Activated T-helper 2 cell treated with anti-CD3 and anti-CD28 coated beads, Interferon-gamma antibody, Interleukin-2, Interleukin-4, amounts not matched to agents 10 μg/mL and 5 μg/mL and 100 μg/mL, durations not matched to agents 14 hours and 24 hours and 36 hours (primary cell): Measurements from ENCODE around the gene IGF1R. TPM values are rescaled to one million over a fixed set of nuclear protein-coding genes. Genes with fewer than 3 reads are reported as not detected.

Experiments used
- DNase-seq: peaks from one replicate; pipeline ENCODE4 v3.0.0; 2021; ENCODE audit warnings: low spot score
- H3K27ac Mint-ChIP-seq: one replicate; pipeline ENCODE4 v1.8.0; 2021; ENCODE audit warnings: mixed read lengths
- H3K27me3 Mint-ChIP-seq: one replicate; pipeline ENCODE4 v1.8.0; 2021; ENCODE audit warnings: low read depth, mixed read lengths
- H3K36me3 Mint-ChIP-seq: one replicate; pipeline ENCODE4 v1.8.0; 2021; ENCODE audit warnings: low read depth, mixed read lengths
- H3K4me1 Mint-ChIP-seq: one replicate; pipeline ENCODE4 v1.8.0; 2021; ENCODE audit warnings: low read depth, mixed read lengths
- H3K4me3 Mint-ChIP-seq: one replicate; pipeline ENCODE4 v1.8.0; 2021; ENCODE audit warnings: low read depth, mild to moderate bottlenecking, moderate library complexity, mixed read lengths
- H3K9me3 Mint-ChIP-seq: one replicate; pipeline ENCODE4 v1.8.0; 2021; ENCODE audit warnings: mixed read lengths
- intact Hi-C: fragments of 100-400 bp; cut with micrococcal nuclease; formaldehyde crosslinking; loops from one replicate; pipeline ENCODE4 v1.15.1; 2023
- total RNA-seq: library from RNA; stranded (reverse); gene quantifications from 2 replicates; pipeline ENCODE4 v1.2.3, GENCODE V29; 2022

IGF1R gene
- total RNA-seq, 1 donor from 2014 or later, result 31.1 TPM

DNA sequence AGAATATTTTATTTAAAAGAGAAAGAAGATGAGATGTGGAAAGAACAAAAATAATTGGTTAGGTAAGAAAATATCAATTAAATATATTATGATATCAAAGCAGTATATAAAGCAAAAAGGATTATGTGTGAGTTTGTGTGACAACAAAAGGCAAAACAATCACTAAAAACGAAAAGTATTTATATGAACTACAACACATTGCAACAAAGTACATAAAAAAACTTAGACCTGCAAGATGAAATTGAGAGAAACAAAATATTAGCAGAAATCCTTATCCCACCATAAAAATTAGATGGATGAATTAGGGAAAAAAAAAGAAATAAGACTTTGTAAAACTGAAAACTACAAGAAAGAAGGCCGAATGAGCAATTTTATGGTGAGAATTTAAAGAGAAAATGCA is 27.3 kb upstream of the IGF1R start:
- no peak for DNase-seq
- Mint-ChIP-seq H3K4me3 (no peak overlapping the region), H3K4me1 (no peaks in the 10 kb centered on the region), H3K27me3 (peaks cover 40% of the 10 kb centered on the region), H3K36me3 (no peaks in the 10 kb centered on the region), H3K9me3 (no peaks in the 10 kb centered on the region), H3K27ac (no peak overlapping the region)
- intact Hi-C loops, result no loop called here

DNA sequence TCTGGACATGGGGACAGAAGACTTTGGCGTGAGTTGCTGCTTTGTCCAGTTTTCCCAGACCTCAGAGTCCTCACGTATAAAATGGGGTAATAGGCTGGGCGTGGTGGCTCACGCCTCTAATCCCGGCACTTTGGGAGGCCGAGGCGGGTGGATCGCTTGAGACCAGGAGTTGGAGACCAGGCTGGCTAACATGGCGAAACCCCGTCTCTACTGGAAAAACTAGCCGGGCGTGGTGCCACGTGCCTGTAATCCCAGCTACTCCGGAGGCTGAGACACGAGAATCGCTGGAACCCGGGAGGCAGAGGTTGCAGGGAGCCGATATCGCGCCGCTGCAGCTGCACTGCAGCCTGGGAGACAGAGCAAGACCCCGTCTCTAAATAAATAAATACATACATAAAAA is 22.7 kb upstream of the IGF1R start:
- H3K27me3 Mint-ChIP-seq, result peaks cover 39% of the 10 kb centered on the region

DNA sequence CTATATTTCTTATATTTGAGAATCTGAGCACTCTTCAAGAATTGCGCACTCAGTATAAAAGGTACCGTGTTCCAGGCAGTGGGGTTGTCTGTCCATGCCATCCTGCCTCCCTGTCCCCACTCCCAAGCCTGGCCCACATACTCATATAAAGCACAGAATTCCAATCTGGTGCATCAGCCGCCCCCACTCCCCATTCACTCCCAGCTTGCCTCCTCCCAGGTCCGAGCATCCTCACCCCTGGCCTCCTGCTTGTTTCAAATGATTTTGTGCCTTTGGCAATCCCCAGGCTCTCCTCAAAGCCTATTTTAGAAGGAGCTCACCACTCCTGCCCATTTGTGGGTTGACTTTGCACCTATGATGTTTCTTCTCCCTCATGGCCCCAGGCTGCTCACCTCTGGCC is 22.2 kb upstream of the IGF1R start:
- Mint-ChIP-seq H3K36me3 (no peaks in the 10 kb centered on the region), H3K4me1 (no peaks in the 10 kb centered on the region)

More for the DNA sequence above, 22.7 kb upstream of the IGF1R start:
- no peak overlapping the region for H3K4me3 Mint-ChIP-seq
- intact Hi-C loops, result no loop called here
- no peaks in the 10 kb centered on the region for H3K9me3 Mint-ChIP-seq
- no peaks in the 10 kb centered on the region for H3K36me3 Mint-ChIP-seq
- no peak for DNase-seq
- no peaks in the 10 kb centered on the region for H3K4me1 Mint-ChIP-seq
- no peak overlapping the region for H3K27ac Mint-ChIP-seq

DNA sequence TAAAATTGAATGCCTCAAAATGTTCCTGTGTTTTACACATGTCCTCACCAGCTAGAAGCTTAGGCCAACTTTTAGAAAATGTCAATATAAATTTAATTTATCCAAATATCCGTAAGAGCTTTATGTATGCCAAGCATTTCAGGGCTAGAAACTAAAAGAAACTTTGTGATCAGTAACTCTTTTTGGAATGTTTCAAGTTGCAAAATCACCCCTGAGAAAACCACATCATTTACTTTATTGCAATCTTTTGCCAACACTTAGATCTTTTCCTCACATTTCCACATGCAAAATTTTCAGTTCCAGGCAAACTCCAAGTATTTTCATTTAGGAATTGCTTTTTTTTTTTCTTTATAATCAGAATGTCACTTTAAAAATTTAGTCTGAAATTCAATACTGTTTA is 20.1 kb upstream of the IGF1R start:
- no peak overlapping the region for H3K4me3 Mint-ChIP-seq
- intact Hi-C loops, result no loop called here
- no peak for DNase-seq
- H3K9me3 Mint-ChIP-seq, result no peaks in the 10 kb centered on the region
- peaks cover 36% of the 10 kb centered on the region for H3K27me3 Mint-ChIP-seq
- no peak overlapping the region for H3K27ac Mint-ChIP-seq
- no peaks in the 10 kb centered on the region for H3K4me1 Mint-ChIP-seq
- no peaks in the 10 kb centered on the region for H3K36me3 Mint-ChIP-seq

More for the DNA sequence above, 22.2 kb upstream of the IGF1R start:
- H3K4me3 Mint-ChIP-seq, result no peak overlapping the region
- H3K9me3 Mint-ChIP-seq, result no peaks in the 10 kb centered on the region
- DNase-seq, result no peak
- H3K27me3 Mint-ChIP-seq, result peaks cover 40% of the 10 kb centered on the region
- intact Hi-C loops, result no loop called here
- H3K27ac Mint-ChIP-seq, result no peak overlapping the region

DNA sequence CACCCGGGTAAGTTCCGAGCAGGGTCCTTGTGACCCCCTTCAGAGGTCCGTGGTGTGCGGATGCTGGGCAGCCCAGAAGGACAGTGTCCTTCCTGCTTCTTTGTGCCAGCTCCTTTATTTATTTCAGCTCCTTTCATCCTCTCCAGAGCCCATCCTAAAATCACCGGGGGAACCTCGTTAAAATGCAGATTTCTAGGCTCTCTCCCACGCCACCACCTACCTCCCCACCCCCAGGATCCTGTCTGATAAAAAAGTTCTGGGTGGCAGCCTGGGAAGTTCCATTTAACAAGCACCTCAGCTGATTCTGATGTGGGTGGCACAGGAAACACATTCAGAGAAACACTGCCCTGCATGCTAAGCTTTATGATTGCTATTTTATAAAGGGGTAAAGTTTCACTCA is 12.5 kb upstream of the IGF1R start:
- no peaks in the 10 kb centered on the region for H3K36me3 Mint-ChIP-seq
- H3K9me3 Mint-ChIP-seq, result no peaks in the 10 kb centered on the region
- DNase-seq, result no peak
- intact Hi-C loops, result no loop called here
- peaks cover 8% of the 10 kb centered on the region for H3K4me1 Mint-ChIP-seq
- no peak overlapping the region for H3K4me3 Mint-ChIP-seq
- H3K27ac Mint-ChIP-seq, result no peak overlapping the region
- H3K27me3 Mint-ChIP-seq, result peaks cover 22% of the 10 kb centered on the region

DNA sequence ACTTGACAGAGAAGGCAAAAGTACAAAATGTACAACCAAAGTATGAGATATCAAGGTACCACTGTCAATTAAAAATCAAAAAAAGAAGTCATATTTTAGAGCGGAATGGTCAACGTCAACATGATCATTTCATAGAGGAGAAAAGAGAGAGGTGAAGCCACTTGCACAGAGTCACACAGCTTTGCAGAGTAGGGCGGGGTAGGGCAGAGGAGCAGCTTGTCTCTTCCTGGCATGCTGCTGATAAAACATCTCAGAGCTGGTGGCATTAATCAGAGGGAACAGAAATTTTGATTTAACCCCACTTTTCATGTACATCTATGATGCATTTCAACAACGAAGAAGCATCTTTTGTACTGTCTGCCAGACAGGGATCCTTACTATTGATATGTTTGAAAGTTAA is 5.2 kb upstream of the IGF1R start:
- H3K27ac Mint-ChIP-seq, result no peak overlapping the region
- no peak for DNase-seq
- intact Hi-C loops, result no loop called here
- no peaks in the 10 kb centered on the region for H3K36me3 Mint-ChIP-seq
- peaks cover 3% of the 10 kb centered on the region for H3K4me1 Mint-ChIP-seq
- peaks cover 52% of the 10 kb centered on the region for H3K27me3 Mint-ChIP-seq
- H3K4me3 Mint-ChIP-seq, result no peak overlapping the region
- no peaks in the 10 kb centered on the region for H3K9me3 Mint-ChIP-seq

DNA sequence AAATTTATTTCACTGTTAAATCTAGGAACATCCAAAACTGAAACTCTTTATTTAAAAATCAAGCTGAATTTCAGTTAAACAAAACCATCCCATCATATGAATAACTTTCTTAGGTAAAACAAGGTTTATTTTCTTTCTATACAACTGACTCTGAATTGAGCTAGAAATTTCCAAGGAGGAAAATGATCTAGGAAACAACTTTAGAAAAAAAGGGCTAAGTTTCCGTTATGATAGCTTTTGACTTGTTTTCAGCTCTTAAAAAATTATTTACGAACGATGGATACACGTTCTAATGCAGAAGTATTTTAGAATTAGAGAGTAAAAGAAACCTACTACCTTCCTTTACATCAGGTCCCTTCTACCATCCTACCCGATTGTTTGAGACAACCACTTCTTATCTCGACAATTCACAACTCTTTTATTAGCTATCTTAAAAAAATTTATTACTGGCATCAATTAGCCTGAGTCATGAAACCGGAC is 1.8 kb upstream of the IGF1R start:
- peaks cover 51% of the 10 kb centered on the region for H3K27me3 Mint-ChIP-seq
- H3K27ac Mint-ChIP-seq, result peak overlapping the region; percentile 76
- H3K9me3 Mint-ChIP-seq, result no peaks in the 10 kb centered on the region
- H3K36me3 Mint-ChIP-seq, result no peaks in the 10 kb centered on the region
- H3K4me1 Mint-ChIP-seq, result peaks cover 13% of the 10 kb centered on the region
- DNase-seq, result no peak
- peak overlapping the region; percentile 81 for H3K4me3 Mint-ChIP-seq
- intact Hi-C loops, result no loop called here

DNA sequence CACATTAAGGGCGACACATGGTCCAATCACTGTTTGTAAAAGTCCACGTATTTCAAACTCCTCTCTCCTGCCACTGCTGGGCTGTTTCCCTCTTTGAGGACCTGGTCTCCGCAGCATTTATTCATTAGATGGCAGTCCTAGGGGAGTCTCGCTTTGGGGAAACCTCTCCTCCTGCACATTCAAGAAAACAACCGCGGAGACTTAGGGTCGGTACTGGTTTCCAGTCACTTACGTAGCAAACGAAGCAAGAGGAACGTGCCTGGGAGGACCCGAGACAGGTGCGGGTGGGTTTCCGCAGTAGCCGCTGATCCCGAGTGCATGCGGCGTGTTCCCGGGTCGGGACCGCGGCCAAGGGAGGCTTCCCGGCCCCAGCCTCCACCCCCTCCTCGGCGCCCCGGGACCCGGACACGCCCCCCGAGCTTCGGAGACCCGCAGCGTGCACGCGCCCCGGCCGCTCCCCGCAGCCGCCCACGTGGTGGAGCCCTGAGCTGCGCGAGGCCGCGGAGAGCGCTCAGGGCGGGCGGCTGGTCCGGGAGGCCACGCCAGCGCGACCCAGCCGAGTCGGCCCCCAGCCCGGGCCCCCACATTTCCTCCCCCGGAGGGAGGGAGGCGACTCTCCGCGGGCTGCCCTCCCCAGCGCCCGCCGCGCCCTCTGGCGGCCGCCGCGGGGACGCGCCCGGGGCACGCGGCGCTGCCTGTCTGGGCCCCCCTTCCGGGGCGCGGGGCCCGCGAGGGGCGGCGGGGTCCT is 1.1 kb upstream of the IGF1R start:
- Mint-ChIP-seq H3K36me3 (no peaks in the 10 kb centered on the region), H3K9me3 (no peaks in the 10 kb centered on the region), H3K4me3 (peak overlapping the region; percentile 81), H3K27ac (peak overlapping the region; percentile 76), H3K27me3 (peaks cover 55% of the 10 kb centered on the region), H3K4me1 (peaks cover 19% of the 10 kb centered on the region)
- peak; percentile 60 for DNase-seq
- intact Hi-C loops, result no loop called here

DNA sequence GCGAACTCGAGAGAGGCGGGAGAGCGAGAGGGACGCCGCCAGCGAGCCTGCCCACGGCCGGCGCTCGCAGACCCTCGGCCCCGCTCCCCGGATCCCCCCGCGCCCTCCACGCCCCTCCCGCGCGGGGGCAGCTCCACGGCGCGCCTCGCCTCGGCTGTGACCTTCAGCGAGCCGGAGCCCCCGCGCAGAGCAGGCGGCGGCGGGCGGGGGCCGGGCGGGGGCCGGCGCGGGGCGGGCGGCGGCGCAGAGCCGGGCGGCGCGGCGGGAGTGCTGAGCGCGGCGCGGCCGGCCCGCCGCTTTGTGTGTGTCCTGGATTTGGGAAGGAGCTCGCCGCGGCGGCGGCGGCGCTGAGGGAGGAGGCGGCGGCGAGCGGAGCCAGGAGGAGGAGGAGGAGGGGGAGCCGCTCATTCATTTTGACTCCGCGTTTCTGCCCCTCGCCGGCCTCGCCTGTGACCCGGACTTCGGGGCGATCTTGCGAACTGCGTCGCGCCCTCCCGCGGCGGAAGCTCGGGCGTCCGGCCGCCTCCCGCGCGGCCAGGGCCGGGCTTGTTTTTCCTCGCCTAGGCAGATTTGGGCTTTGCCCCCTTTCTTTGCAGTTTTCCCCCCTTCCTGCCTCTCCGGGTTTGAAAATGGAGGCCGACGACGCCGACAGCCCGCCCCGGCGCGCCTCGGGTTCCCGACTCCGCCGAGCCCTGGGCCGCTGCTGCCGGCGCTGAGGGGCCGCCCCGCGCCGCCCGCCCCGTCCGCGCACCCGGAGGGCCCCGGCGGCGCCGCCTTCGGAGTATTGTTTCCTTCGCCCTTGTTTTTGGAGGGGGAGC is 524 bp downstream of the IGF1R start:
- peak; percentile 22 for DNase-seq
- H3K27me3 Mint-ChIP-seq, result peaks cover 50% of the 10 kb centered on the region
- H3K9me3 Mint-ChIP-seq, result no peaks in the 10 kb centered on the region
- intact Hi-C loops, result loop anchor here (1.0 to 2.0 kb wide), 2 partner anchors 130 to 204 kb away; no protein-coding TSS in a partner anchor
- H3K27ac Mint-ChIP-seq, result peak overlapping the region; percentile 92
- H3K4me3 Mint-ChIP-seq, result peak overlapping the region; percentile 85
- no peaks in the 10 kb centered on the region for H3K36me3 Mint-ChIP-seq
- peaks cover 30% of the 10 kb centered on the region for H3K4me1 Mint-ChIP-seq

DNA sequence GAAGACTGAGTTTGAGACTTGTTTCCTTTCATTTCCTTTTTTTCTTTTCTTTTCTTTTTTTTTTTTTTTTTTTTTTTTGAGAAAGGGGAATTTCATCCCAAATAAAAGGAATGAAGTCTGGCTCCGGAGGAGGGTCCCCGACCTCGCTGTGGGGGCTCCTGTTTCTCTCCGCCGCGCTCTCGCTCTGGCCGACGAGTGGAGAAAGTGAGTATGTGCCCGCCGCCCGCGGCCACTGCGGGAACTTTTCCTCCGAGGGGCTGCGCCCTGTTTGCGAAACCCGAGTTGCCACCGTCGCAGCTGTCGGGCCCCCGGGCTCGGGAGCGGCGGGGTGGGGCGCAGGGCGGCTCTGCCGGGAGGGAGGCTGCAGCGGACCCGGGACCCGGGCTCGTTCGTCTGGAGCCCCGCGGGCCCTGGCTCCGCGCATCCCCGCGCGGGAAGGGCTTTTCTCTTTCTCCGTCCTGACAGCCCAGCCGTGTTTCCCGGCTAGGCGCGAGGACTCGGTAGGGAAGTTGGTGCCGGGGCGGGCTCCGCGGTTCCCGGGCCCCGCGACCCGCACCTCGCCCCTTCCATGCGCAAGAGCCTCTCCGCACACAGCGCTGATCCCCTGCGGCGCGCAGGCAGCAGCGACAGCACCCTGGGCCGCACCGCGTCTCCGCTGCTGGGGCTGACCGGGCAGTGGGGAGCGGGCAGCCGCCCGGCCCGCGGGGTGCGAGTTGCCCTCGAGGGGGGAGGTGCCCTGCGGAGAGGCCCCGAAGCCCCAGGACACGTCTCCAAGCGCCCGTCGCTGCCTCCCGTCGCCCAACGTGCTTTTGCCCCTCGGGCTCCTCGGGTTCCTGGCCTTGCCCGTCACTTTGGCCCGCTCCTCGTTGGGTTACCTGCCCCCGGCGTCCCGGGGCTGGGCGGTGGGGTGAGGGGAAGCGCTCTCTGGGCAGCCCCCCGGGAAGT is 1.4 kb downstream of the IGF1R start:
- intact Hi-C loops, result loop anchor here (2.0 to 5.0 kb wide), 4 partner anchors 19 to 428 kb away; no protein-coding TSS in a partner anchor
- H3K4me1 Mint-ChIP-seq, result peaks cover 33% of the 10 kb centered on the region
- H3K4me3 Mint-ChIP-seq, result peak overlapping the region; percentile 90
- H3K27me3 Mint-ChIP-seq, result peaks cover 42% of the 10 kb centered on the region
- peak overlapping the region; percentile 70 for H3K27ac Mint-ChIP-seq
- peak; percentile 37 for DNase-seq
- H3K36me3 Mint-ChIP-seq, result no peaks in the 10 kb centered on the region
- no peaks in the 10 kb centered on the region for H3K9me3 Mint-ChIP-seq

DNA sequence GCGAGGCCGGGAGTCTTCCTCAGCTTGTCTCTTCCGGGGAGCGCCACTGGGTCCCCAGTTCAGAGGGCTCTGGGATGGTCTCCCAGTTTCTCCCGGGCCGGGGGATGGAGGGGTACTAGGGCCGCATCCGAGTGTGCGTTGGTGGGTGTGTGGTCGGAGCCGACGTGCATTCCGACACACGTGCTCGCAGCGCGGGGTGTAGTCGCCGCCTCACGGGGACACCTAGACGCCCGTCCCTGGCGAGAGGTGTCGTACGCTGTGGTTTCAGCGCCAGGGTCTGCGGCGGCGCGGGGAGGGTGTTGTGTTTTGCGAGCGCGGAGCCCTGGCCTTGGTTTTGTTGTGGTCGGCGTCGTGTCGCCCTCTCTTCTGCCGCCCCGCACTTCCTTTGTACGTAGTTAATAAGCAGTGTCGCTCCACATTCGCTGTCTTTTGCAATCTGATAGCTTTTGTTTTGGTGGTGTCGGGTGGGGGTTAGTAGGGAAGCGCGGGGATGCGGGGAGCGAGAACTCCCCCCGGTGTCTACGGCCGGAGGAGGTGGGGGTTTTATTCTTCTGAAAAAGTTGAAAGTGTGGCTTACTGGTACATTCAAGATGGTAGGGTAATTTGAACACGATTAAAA is 2.2 kb downstream of the IGF1R start:
- DNase-seq, result peak; percentile 39
- Mint-ChIP-seq H3K27me3 (peaks cover 36% of the 10 kb centered on the region), H3K9me3 (no peaks in the 10 kb centered on the region), H3K4me3 (peak overlapping the region; percentile 90), H3K4me1 (peaks cover 33% of the 10 kb centered on the region), H3K36me3 (no peaks in the 10 kb centered on the region), H3K27ac (peak overlapping the region; percentile 70)
- intact Hi-C loops, result loop anchor here (1.0 to 5.0 kb wide), 4 partner anchors 9 to 427 kb away; no protein-coding TSS in a partner anchor

DNA sequence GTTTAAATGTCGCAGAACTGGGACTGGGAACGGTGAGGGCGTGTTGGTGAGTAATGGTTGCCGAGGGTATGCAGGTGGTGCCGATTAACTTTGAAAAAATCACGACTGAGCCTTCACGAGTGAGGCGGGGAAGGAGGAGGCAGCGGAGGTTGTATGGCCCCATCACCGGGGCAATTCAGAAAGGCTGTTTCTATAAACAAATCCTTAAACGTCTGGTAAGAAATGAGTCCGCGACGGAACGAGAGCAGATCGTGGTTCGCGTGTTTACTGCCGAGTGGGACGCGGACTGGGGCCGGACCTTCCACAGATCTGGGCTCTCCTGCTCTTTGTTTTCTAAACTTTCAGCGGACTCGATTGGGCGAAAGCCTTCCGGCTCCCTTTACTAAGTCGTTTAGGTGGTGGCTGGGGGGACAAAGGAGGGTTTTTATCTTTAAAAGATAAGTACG is 2.7 kb downstream of the IGF1R start:
- no peaks in the 10 kb centered on the region for H3K9me3 Mint-ChIP-seq
- intact Hi-C loops, result loop anchor here (1.0 to 5.0 kb wide), 4 partner anchors 8 to 426 kb away; no protein-coding TSS in a partner anchor
- H3K36me3 Mint-ChIP-seq, result no peaks in the 10 kb centered on the region
- H3K4me1 Mint-ChIP-seq, result peaks cover 33% of the 10 kb centered on the region
- no peak for DNase-seq
- H3K27ac Mint-ChIP-seq, result peak overlapping the region; percentile 70
- peak overlapping the region; percentile 90 for H3K4me3 Mint-ChIP-seq
- H3K27me3 Mint-ChIP-seq, result peaks cover 31% of the 10 kb centered on the region
